ENCODE measurements around the gene WDR74. TPM values are rescaled to one million over a fixed set of nuclear protein-coding genes. Genes with fewer than 3 reads are reported as not detected.
"Not testable (repeated sequence)": the region's sequence is repeated elsewhere in the genome, so short reads cannot be mapped to it uniquely, and the experiment has no call there.

The WDR74 gene
- total and polyA plus RNA-seq, 8 donors: 18.4 to 59.5 (median 30.7) TPM

- WGBS, 2 donors: 64 to 86% methylated on average over 3 of the region's 3 CpGs
Measured at GRCh38 chr11:62846177-62846576, 6.8 kb upstream of the WDR74 start.

GRCh38 chr11:62844154-62844553 lies 4.8 kb upstream of the WDR74 start:
- Histone ChIP-seq H3K27me3 (no peaks in the 10 kb centered on the region), H3K9me3 (no peaks in the 10 kb centered on the region), H3K4me3 (no peak overlapping the region), H3K27ac (no peak overlapping the region), H3K4me1 (peaks cover 0 to 7% (median 5%) of the 10 kb centered on the region in 3 donors), H3K36me3 (no peaks in the 10 kb centered on the region)
- DNase-seq (no peak), FAIRE-seq (no peak), ATAC-seq (no peak)
- 93 to 97% methylated on average over 3 of the region's 3 CpGs for WGBS, 2 donors
- no peak for TF ChIP-seq CTCF (IDR thresholded peaks at IDR 0.05)
- intact Hi-C loops (cut with DNase I): no loop called here

More at GRCh38 chr11:62846177-62846576, 6.8 kb upstream of the WDR74 start:
- Histone ChIP-seq H3K36me3 (no peaks in the 10 kb centered on the region), H3K27me3 (no peaks in the 10 kb centered on the region), H3K27ac (no peak overlapping the region), H3K4me1 (peaks cover 0 to 7% (median 5%) of the 10 kb centered on the region in 3 donors), H3K4me3 (no peak overlapping the region), H3K9me3 (no peaks in the 10 kb centered on the region)
- no peak for TF ChIP-seq CTCF (IDR thresholded peaks at IDR 0.05)
- ATAC-seq (no peak), DNase-seq (no peak), FAIRE-seq (no peak)
- intact Hi-C loops (cut with DNase I): no loop called here

- Histone ChIP-seq H3K4me3 (no peak overlapping the region), H3K27me3 (no peaks in the 10 kb centered on the region), H3K4me1 (peaks cover 4 to 7% (median 7%) of the 10 kb centered on the region in 3 donors), H3K36me3 (no peaks in the 10 kb centered on the region), H3K27ac (no peak overlapping the region), H3K9me3 (no peaks in the 10 kb centered on the region)
- FAIRE-seq: no peak
- TF ChIP-seq CTCF (IDR thresholded peaks at IDR 0.05): no peak
- 93 to 96% methylated on average over 3 of the region's 3 CpGs for WGBS, 2 donors
- intact Hi-C loops (cut with DNase I): no loop called here
- ATAC-seq: no peak
- no peak for DNase-seq
Measured at GRCh38 chr11:62843466-62843865, 4.1 kb upstream of the WDR74 start.

GRCh38 chr11:62842891-62843290 lies 3.5 kb upstream of the WDR74 start:
- H3K4me3 ChIP-seq; ATAC-seq; H3K9me3 ChIP-seq; H3K36me3 ChIP-seq; H3K27me3 ChIP-seq; intact Hi-C loops (cut with DNase I); DNase-seq; FAIRE-seq: not testable (repeated sequence)
- peaks cover 6 to 12% (median 7%) of the 10 kb centered on the region in 3 donors for H3K4me1 ChIP-seq
- peak overlapping the region; percentile 93 to 99 (median 98) for H3K27ac ChIP-seq
- WGBS, 2 donors: 87 to 90% methylated on average over 9 of the region's 9 CpGs

- Histone ChIP-seq H3K4me1 (peaks cover 6 to 13% (median 7%) of the 10 kb centered on the region in 3 donors), H3K27ac (peak overlapping the region; percentile 93 to 99 (median 98)), H3K36me3 (no peaks in the 10 kb centered on the region), H3K4me3 (peak overlapping the region; percentile 7 to 54 (median 33)), H3K9me3 (no peaks in the 10 kb centered on the region), H3K27me3 (no peaks in the 10 kb centered on the region)
- ATAC-seq: peak in 3 of 4 donors; percentile 1 to 2 (median 2)
- FAIRE-seq: no peak
- WGBS, 2 donors: 20 to 22% methylated on average over 30 of the region's 30 CpGs
- peak in 4 of 6 donors; percentile 40 to 68 (median 54) for DNase-seq
- no peak for TF ChIP-seq CTCF (IDR thresholded peaks at IDR 0.05)
- intact Hi-C loops (cut with DNase I): no loop called here
Measured at GRCh38 chr11:62842171-62842741, 2.9 kb upstream of the WDR74 start.

All from pancreas (tissue), 10 donors.